Measurements from ENCODE around the gene TMEM53.

DNA sequence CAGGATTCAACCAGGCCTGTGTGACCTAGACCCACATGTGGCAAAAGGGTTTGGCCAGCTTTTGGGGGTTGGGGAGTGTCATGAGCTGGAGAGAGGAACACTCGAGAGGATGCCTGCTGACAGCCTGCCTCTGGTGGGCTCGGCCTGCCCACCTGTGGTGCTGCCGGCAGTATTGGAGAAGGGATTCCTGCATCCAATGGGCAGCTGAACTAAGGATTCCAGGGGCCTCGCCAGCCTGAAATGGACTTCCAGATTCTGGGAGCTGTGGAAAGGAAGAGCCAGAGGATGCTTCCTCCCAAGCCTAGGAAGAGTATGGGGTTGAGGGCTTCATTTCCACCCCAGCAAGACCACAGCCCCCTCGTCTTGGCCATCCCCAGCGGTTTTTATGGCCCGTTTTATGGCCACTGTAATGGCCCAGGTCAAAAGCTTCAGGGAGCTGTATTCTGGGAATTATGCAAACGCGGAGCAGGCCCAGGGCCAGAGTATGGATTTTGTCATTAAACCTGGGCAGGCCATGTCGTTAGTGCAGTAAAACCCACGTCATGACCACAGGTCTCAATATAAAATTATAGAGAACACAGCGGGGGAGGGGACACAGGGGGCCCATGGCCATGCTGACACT lies 63.6 kb downstream of the TMEM53 start:
- TF ChIP-seq FOXP2 (optimal IDR thresholded peaks at IDR 0.05; ENCODE audit: control extremely low read depth, extremely low read length, insufficient read depth): no peak
- TF ChIP-seq POLR2AphosphoS5 (IDR thresholded peaks at IDR 0.05; ENCODE audit: borderline replicate concordance, low read depth, low read length): no peak
- TF ChIP-seq EZH2 (IDR thresholded peaks at IDR 0.05): no peak
